ENCODE results near the gene COL8A2.

The COL8A2 gene

DNA sequence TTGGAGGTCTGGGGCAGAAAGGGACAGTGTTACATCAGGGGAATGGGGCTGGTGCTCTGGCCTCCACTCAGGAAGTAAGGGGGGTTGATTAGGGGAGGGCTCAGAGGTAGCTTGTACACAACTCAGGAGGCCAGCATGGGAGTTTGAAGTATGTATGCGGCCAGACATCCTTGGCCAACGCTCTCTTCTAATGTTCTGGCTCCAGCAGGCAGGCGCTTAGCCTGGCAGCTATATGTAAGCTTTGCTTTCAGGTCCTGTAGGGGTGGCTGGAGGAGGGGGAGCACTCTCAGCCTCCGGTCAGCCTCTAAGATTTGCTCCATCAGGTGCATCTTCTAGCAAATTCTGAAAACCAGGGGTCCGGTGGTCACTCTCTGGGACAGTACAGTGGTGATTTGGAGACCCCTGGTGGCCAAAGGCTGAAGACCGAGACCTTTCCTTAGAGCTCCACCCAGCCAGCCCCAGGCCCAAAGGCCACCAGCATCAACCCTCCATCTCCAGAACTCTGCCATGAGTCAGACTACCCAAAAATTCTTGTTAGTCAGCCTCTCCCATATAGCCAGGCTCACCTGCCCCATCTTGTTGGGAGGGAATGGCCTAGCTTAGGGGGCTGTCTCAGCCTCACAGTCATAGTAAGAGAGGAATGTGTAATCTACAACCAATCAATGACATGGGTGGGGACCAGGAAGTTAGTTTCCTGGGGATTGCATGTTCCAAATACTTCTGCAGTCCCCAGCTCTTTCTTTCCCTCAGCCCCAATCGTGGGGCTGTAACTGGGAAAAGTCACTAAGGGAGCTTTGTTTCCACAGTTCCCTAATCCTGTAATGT lies 9.7 kb upstream of the COL8A2 start:
- DNase-seq = no peak

DNA sequence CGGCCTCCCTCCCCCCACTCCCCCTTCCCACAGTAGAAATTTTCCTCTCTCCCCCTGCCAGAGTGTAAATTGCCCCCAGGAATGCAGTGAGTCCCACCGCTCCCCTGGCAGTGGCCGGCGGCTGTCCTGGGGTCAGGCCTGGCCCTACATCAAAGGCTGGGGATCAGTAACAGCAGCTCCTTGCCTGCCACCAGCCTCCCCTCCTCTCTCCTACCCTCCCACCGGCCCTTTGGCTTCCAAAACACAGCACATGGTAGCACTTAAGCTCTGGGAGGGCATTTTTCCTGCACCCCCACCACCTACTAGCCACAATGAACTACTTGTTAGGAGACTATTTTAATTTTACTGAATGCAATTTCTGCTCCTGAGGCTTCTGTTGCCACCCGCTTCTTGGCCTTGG lies 9.0 kb upstream of the COL8A2 start:
- DNase-seq = no peak

DNA sequence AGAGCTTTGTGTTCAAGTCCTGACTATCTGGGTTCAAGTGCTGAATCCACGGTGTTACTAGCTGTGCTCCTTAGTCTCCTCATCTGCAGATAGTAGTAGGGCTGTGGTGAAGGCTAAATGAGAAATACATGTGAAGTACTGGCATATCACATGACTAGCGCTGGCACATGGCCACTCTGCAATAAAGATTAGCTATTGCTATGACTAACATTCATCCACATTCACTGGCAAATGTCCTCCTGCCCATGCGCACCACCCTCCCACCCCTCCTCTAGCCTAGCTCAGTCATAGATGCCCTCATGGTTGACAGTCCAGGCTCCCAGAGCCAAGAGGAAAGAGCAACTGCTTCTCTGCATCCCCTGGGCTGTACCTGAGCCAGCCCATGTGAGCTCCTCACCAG lies 8.5 kb upstream of the COL8A2 start:
- peak; percentile 19 for DNase-seq

DNA sequence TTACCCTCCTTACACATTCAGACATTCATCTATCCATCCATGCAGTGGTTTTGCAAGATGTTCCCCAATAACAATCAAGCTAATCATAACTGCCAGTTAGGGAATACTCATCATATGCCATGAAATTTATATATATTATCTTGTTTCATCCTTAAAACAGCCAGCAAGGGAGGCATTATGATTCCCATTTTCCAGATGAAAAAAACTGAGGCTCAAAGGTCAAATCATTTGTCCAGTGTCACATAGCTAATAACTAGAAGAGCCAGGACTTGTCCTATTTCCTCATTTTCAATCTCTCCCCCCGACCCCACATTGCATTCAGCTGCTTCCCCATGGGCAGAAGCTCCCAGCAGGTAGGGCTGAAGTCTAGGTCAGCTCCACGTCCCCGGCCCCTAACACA lies 7.0 kb upstream of the COL8A2 start:
- no peak for DNase-seq

DNA sequence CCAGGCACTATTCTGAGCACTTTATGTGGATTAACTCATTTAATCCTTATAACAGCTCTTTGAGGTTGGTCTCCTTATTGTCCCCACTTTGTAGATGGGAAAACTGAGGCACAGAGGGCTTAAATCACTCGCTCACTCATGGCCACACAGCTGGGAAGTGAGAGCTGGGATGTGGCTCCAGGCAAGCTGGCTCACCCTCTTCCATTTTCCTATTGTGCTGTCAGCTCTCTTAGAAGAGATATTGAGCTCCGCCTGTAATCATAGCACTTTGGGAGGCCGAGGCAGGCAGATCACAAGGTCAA lies 3.8 kb upstream of the COL8A2 start:
- no peak for DNase-seq

DNA sequence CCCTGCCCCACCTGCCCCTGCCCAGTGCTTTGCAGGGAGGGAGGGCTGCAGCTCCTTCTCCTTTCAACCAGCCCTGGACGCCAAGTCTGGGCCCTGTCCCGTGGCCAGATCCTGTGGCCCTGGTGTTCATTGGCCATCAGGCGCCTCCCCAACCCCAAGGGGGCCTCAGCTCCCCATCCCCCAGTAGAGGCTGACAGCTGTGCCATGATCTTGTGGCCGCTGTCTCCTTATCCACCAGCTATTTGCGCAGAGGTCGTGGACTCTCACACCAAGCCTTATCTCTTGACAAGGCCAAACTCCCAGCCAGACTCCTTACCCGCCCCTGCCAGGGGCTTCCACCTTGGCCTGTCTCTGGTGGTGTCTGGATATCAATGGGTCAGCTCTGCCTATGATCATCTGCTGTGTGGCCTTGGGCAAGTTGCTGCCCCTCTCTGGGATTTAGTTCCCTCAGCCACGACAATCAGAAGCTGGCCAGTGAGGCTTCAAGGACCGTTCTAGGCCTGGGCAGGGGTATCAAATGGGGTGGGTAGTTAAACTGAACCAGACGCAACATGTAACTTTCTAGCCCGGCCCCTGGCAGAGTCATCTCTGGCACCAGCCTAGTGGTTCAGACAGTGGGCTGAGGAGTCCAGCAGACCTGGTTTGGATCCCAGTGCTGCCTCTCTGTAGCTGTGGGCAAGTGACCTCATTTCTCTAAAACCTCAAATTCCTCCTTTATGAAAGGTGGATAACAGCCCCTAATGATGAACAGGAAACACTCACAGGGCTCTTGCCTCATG lies 3.3 kb upstream of the COL8A2 start:
- DNase-seq = no peak

DNA sequence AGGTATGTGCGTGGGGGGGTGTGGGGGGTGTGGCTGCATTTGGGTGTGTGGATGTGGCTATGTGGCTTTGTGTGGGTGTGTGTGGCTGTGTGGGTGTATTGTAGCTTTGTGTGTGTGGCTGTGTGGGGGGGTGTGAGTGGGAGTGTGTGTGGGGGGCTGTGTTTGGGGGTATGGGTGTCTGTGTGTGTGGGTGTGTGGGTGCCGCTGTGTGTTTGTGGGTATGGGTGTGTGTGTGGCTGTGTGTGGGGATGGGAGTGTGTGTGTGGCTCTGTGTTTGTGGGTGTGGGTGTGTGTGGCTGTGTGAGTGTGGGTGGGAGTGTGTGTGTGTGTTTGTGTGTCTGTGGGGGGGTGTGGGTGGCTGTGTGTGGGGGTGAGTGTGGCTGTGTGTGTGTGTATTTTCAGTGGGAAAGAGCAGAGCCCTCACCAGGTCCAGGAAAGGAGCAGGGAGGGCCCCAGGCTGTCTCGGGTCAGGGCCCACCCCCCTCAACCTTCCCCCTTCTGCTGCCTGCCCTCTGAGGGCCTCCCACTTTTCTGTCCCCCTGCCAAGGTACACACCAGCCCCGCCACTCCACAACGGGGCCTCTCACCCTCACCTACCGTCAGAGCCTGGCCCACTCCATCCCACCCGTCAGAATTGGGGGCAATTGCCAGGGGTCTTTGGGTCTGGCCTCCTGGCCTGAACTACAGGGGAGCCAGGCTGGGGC lies 1.9 kb upstream of the COL8A2 start:
- DNase-seq = no peak

DNA sequence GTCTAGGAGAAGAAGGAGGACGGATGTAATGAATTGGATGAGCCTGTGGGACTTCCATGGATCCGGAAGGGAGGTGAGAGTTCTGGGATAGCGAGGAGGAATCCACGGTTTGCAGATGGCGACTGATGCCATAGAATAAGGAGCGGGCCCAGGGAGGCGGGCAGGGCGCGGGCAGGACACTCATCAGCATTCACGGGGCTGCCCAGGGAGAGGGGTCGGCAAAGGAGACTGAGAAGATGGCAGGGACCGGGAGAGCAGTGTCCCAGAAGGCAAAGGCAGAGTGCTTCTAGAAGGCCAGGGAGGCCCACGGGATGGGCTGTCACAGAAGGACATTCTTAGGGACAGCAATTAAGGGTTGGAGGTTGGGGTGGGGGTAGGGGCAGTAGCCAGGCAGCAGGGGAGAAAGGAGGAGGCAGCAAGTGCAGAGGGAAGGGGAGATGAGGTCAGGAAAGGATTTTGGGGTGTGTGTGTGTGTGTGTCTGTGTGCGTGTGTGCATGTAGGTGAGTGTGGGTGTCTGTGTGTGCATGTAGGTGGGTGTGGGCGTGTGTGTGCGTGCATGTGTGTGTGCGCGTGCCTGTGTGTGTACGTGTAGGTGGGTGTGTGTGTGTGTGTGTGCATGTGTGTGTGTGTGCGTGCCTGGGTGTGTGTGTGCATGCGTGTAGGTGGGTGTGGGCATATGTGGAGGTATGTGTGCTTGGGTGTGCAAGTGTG lies 1.1 kb upstream of the COL8A2 start:
- no peak for DNase-seq

DNA sequence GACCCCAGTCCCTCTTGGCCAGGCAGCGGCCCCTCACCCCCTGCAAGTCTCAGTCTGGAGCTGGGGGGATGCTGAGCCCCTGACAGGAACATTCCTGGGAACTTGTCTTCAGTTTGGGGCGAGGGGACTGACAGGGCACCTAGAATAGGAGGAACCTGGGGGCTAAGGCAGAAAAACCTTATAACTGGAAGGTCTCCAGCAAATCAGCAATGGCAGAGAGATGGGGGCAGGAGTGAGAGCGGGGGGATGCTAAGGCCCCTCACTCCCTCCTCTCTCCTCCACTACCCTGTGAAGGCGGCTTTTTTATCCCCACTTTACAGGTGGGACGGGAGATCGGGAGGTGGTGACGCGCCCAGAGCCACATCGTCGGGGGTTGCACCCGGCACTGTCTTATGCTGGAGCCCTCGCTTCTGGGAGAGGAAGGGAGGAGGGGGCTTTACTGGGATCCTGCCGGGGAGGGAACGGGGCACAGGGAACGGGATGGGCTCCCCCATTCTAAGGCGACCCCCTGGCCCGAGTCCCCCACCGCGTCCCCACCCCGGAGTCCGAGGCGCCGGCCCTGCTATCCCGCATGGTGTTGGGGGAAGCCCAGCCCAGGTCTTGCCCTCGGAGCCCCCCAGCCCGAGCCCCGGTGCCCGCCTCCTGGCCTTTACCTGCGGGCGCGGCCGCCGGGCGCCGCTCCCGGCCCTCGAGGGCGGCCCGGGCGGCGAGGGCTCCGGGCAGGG lies 456 bp downstream of the COL8A2 start:
- no peak for DNase-seq

DNA sequence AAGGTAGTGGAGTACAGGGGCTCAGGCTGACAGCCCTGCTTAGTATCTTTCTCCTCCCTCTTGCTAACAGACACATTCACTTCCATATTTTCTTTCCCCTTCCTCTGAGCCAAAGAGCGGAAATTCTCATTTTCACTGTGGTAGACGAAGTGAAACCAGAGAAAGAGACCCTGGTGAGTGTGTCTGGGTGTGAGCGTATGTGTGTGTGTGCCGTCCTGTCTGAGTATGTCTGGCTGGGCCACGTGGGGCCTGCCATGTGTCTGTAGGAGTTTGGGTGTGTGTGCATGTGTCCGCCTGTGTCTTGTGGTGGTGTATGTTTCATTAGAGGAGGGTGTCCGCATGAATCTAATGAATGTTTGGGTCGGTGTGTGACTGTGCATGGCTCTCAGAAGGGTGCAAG lies 1.7 kb downstream of the COL8A2 start:
- DNase-seq = no peak

DNA sequence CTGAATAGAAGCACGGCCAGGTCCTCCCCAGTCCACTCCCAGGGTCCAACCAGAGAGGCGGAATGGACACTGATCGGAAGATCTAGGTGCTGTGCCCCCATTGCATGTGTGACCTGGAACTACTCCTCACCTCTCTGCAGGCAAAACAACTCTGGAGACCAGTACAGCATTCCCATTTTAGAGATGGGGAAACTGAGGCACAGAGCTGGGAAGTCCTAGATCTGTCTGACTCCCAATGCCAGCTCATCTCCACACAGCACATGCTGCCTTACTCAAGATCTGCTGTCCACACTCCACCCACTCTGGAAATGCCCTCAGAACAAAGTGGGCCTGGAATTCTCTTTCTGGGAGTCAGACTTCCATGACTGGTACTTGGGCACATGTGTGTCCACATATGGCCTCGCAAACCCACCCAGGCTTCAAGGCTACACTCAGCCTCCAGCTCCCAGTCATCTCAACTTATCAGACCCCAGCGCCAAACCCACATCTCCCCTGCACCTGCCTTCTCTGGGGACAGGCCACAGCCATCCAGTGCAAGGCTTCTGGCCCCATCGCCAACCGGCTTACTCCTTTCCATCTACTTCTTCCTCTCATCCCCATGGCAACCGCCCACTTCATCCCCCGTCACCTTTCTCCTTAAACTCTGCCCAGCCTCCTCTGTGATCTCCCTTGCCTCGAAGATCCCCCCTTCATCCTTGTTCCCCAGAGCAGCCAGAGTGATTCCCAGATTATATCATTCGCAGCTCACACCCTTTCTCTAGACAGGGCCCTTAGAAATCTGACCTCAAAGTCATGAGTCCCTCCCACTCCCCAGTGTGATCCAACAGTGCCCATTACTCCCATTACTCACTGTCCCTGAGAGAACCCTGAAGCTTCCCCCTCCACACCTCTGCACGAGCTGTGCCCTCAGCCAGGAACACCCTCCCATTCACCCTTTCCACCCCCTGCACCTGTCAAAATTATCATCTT lies 2.7 kb downstream of the COL8A2 start:
- DNase-seq = no peak

DNA sequence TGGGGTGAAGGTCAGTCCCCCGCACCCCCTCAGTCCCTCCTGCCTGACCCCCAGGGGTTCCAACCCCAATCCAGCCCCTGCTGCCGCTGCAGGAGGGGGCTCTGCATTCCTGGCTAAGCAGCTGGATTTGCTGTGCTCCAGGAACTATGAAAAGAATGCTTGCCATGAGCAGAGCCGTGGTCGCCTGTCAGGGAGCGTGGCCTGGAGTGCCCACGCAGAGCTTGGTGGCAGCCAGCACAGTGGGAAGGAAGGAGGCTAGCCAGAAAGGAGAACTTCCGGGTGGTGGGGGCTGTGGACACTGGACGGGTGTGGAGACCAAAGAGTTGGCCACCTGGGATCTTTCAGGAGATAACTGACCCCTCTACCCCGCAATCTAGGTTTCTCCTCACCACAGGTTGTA lies 5.6 kb downstream of the COL8A2 start:
- no peak for DNase-seq

DNA sequence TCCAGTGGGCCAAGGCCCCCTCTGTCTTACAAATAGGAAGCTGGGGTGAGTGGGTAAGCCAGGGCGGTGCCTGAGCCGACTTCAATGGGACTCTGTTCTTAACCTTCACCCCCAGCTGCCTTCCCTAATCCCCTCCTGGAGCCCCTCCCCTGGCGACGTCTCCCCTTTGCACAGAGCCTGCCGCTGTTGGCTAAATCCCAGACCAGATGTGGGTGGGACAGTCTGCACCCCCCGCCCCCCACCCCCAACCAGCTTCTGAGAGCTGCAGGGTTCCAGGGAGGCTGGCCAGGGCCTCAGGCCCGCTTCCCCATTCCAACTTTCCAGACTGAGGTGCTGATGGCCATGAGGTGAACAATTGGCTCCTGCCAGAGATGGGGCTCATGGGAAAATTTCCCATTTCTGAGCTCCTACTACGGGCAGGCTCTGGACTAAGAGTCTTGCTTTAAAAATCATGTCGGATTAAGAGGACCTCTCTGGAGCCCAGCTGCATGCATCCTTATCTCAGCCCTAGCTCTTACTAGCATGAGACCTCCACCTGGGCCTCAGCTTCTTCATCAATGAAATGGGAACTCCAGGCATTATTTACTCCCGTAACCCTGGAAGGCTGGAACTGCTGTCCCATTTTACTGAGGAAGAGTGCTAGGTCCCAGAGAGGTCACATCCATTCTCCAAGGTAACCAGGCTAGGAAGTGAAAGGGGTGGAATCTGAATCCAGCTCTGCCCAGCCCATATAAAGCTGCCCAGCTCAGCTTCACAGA lies 6.4 kb downstream of the COL8A2 start:
- DNase-seq = no peak

DNA sequence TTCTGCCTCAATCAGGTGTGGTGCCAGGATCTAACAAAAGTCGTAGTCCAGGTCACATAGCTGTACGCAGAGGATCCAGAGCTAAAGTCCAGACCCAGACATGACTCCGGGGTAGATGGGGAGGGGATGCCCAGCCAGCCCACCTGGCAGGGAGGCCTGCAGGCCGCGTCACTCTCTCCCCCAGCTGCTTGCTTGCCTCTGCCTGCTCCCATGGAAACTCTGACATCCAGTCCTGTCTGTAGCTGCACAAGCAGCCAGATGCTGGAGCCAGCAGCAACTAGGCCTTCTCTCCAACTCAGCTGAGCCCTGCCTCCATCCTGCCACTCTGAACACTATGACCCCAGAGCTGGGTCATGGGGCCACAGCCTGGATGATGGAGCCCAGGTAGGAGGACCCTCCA lies 8.1 kb downstream of the COL8A2 start:
- DNase-seq = no peak

DNA sequence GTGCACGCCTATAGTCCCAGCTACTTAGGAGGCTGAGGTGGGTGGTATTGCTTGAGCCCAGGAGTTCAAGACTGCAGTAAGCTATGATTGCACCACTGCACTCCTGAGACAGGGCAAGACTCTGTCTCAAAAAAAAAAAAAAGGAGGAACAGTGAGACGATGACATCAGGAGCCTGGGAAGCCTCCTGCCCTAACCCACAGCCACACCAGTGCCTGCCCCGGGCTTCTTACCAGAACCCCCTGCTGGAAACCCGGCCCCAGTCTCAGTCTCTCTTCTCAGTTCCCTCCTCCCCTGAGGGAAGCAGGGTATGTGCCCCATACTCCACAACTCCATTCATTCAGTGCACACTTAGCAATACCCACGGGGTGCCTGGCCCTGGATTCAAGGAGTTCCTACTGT lies 9.1 kb downstream of the COL8A2 start:
- no peak for DNase-seq

DNA sequence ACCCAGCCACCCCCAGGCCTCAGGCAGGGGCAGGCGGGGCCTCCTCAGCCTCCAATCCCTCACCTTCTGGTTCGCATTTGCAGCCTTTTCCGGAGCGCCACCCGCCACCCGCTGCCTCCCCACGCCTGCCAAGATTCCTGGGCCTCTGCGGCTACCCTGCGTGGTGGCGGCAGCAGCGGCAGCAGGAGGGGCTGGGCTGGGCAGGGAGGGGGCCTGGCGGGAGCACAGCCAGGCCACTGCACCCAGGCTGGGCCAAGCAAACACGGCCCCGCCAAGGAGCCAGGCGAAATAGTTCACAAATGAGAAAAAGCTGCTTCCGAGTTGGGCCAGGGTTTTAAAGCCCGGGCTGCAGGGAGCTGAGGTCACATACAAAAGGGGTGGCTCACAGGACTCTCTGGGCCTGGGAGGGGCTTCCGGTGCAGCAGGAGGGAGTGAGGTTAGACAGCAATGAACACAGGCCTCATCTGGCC lies 9.8 kb downstream of the COL8A2 start:
- no peak for DNase-seq

DNA sequence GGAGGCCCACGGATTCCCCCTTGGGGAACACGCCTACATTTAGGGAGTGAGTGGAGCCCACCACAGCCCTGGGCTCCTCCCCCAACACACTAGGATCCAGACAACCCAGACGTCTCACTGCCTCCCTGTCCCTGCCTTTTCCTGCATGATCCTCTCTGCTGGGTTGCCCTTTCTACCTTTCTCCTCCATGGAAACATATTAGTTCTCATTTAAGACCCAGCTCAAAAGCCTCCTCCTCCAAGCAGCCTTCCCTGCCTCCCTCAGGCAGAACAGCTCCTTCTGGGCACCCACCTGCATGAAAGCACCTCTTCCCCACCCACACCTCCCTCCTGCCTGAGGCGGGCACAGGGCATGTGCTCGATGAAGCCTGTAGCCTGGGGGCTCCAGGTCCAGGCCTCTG lies 10.7 kb downstream of the COL8A2 start:
- no peak for DNase-seq

DNA sequence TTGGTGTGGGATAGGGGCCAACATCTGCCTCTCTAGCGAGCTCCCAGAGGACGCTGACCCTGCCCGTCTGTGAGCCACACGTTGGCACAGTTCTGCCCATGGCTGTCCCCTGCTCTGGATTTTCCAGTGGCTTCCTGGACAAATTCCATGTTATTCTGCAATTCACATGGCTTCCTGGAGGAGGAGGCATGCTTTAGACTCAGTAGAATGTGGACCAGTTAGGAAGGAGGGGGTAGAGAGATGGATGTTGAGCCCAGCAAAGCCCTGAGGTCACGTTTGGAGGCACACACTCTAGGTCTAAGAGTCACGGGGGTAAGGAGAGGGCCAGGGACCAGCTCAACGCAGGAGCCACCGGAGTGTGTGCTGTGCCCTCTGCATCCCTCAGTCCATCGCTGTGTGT lies 12.2 kb downstream of the COL8A2 start:
- DNase-seq = no peak

DNA sequence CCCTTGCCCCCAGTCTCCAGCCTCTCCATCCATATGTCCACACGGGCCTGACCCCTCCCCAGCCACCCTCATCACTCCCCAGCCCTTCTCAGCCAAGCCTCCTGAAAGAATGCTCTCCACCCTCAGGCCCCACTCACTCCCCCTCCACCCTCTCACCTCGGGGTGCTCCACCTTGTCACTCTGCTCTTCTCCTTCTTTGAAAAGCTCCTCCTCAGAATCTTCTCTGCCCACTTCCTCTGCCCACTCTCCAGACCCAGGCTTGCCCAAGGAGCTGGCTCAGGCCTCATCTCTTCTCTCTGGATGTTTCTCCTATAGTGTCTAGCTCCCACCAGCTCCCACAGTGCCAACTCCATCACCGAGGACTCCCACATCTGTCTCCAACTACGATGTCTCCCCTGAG lies 13.9 kb downstream of the COL8A2 start:
- DNase-seq = no peak

DNA sequence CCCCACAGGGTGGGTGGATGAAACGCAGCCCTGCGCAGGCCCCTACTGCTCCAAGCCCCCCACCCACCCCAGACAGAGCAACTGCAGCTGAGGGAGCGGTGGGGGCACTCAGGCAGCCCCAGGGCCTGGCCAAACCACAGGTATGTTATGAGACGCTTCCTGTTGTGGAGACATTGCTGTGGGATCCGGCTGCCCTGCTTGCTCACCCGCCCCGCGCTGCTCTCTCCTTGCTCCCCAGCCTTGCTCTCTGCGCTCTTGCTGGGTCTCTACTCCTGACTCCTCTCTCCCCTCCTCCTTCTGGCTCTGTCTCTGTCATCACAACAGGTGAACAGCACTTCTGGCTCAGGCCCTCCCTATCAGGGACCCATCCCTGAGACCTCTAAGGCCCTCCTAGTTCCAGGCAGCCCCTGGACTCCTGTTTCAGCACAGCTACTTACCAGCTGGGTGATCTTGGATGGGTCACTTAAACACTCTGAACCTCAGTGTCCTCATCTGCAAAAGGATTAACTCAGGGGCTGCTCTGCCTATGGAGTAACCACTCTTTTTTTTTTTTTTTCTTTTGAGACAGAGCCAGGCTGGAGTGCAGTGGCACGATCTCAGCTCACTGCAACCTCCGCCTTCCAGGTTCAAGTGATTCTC lies 15.9 kb downstream of the COL8A2 start:
- DNase-seq = no peak
